Measurements from ENCODE around the gene TNFAIP1. TPM values are rescaled to one million over a fixed set of nuclear protein-coding genes. Genes with fewer than 3 reads are reported as not detected.

The TNFAIP1 gene
- polyA plus RNA-seq, 1 donor (not counting 4 experiments of a cell fraction or from before 2014, with no cell fraction given), result 84.6 TPM

GRCh38 chr17:28368915-28369683, 33.5 kb downstream of the TNFAIP1 start:
- no peaks in the 10 kb centered on the region for H3K9me1 ChIP-seq (ENCODE audit: control insufficient read depth, extremely low read depth, insufficient read depth, low read length)
- peaks cover 18% of the 10 kb centered on the region for H3K27me3 ChIP-seq (ENCODE audit: control insufficient read depth, extremely low read depth, insufficient read depth, low read length)
- no peak for TF ChIP-seq EZH2 (IDR thresholded peaks at IDR 0.05; ENCODE audit: low read length)
- TF ChIP-seq, protein P1, sequence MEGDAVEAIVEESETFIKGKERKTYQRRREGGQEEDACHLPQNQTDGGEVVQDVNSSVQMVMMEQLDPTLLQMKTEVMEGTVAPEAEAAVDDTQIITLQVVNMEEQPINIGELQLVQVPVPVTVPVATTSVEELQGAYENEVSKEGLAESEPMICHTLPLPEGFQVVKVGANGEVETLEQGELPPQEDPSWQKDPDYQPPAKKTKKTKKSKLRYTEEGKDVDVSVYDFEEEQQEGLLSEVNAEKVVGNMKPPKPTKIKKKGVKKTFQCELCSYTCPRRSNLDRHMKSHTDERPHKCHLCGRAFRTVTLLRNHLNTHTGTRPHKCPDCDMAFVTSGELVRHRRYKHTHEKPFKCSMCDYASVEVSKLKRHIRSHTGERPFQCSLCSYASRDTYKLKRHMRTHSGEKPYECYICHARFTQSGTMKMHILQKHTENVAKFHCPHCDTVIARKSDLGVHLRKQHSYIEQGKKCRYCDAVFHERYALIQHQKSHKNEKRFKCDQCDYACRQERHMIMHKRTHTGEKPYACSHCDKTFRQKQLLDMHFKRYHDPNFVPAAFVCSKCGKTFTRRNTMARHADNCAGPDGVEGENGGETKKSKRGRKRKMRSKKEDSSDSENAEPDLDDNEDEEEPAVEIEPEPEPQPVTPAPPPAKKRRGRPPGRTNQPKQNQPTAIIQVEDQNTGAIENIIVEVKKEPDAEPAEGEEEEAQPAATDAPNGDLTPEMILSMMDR (optimal IDR thresholded peaks at IDR 0.05 in 1 of 3, IDR thresholded peaks at IDR 0.05 in 1 of 3, conservative IDR thresholded peaks at IDR 0.05 in 1 of 3; ENCODE audit: extremely low read depth in 1 of 3, insufficient read depth in 2 of 3, low read length in 3 of 3), result no peak
- no peaks in the 10 kb centered on the region for H4K20me1 ChIP-seq (ENCODE audit: control insufficient read depth, extremely low read depth, insufficient read depth, low read length)
- peaks cover 0 to 7% of the 10 kb centered on the region in 2 experiments for H3K36me3 ChIP-seq (ENCODE audit: control insufficient read depth in 2 of 2, extremely low read depth in 1 of 2, insufficient read depth in 2 of 2, low read length in 2 of 2)
- FAIRE-seq, result no peak
- no peak for DNase-seq (ENCODE audit: low read depth, low spot score)
- no peaks in the 10 kb centered on the region for H3K79me2 ChIP-seq (ENCODE audit: control insufficient read depth, insufficient read depth, low read length)
- dilution Hi-C loops (cut with MboI; ENCODE audit: extremely low pct_ligation_motif_present, low sequenced_read_pairs), result no loop called here
- no peak overlapping the region for H2AFZ ChIP-seq (ENCODE audit: control insufficient read depth, low read length)
- no peak overlapping the region for H3K4me3 ChIP-seq (ENCODE audit: control insufficient read depth in 2 of 3, extremely low read depth in 1 of 3, insufficient read depth in 2 of 3, low read depth in 1 of 3, low read length in 3 of 3)
- no peak overlapping the region for H3K27ac ChIP-seq (ENCODE audit: control insufficient read depth, insufficient read depth, low read length)
- H3K9ac ChIP-seq (ENCODE audit: control insufficient read depth, extremely low read depth, insufficient read depth, low read length), result no peak overlapping the region
- H3K4me1 ChIP-seq (ENCODE audit: control insufficient read depth, extremely low read depth, insufficient read depth, low read length), result peaks cover 8% of the 10 kb centered on the region
- H3K9me3 ChIP-seq (ENCODE audit: control insufficient read depth, low read depth, low read length), result no peaks in the 10 kb centered on the region
- no peak overlapping the region for H3K4me2 ChIP-seq (ENCODE audit: control insufficient read depth, extremely low read depth, insufficient read depth, low read depth, low read length)

DNA sequence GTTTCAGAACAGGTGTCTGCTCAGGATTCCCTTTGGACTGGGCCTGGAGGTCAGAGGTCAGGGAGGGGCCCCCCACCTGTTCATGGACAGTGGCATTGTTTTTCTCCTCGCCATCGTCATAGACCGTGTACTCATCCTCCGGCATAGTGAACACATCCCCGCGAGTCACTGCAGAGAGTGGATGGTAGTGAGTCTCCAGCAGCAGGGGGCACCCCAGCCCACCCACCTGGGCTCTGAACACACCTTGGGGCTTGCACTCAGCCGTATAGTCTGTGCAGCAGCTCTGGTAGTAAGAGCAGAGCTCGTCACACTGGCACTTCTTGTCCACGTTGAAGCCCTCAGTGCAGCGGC, 34.1 kb downstream of the TNFAIP1 start:
- peaks cover 18% of the 10 kb centered on the region for H3K27me3 ChIP-seq (ENCODE audit: control insufficient read depth, extremely low read depth, insufficient read depth, low read length)
- H3K79me2 ChIP-seq (ENCODE audit: control insufficient read depth, insufficient read depth, low read length), result no peaks in the 10 kb centered on the region
- H4K20me1 ChIP-seq (ENCODE audit: control insufficient read depth, extremely low read depth, insufficient read depth, low read length), result no peaks in the 10 kb centered on the region
- DNase-seq (ENCODE audit: low read depth, low spot score) (no peak), FAIRE-seq (no peak)
- peaks cover 8% of the 10 kb centered on the region for H3K4me1 ChIP-seq (ENCODE audit: control insufficient read depth, extremely low read depth, insufficient read depth, low read length)
- no peaks in the 10 kb centered on the region for H3K9me3 ChIP-seq (ENCODE audit: control insufficient read depth, low read depth, low read length)
- H2AFZ ChIP-seq (ENCODE audit: control insufficient read depth, low read length), result no peak overlapping the region
- H3K4me2 ChIP-seq (ENCODE audit: control insufficient read depth, extremely low read depth, insufficient read depth, low read depth, low read length), result no peak overlapping the region
- dilution Hi-C loops (cut with MboI; ENCODE audit: extremely low pct_ligation_motif_present, low sequenced_read_pairs), result no loop called here
- H3K9ac ChIP-seq (ENCODE audit: control insufficient read depth, extremely low read depth, insufficient read depth, low read length), result no peak overlapping the region
- no peaks in the 10 kb centered on the region for H3K9me1 ChIP-seq (ENCODE audit: control insufficient read depth, extremely low read depth, insufficient read depth, low read length)
- TF ChIP-seq EZH2 (IDR thresholded peaks at IDR 0.05; ENCODE audit: low read length), result no peak
- TF ChIP-seq, protein P1 (optimal IDR thresholded peaks at IDR 0.05 in 1 of 3, IDR thresholded peaks at IDR 0.05 in 1 of 3, conservative IDR thresholded peaks at IDR 0.05 in 1 of 3; ENCODE audit: extremely low read depth in 1 of 3, insufficient read depth in 2 of 3, low read length in 3 of 3), result peak in 1 of 3 experiments; percentile 35
- peaks cover 0 to 3% of the 10 kb centered on the region in 2 experiments for H3K36me3 ChIP-seq (ENCODE audit: control insufficient read depth in 2 of 2, extremely low read depth in 1 of 2, insufficient read depth in 2 of 2, low read length in 2 of 2)
- H3K4me3 ChIP-seq (ENCODE audit: control insufficient read depth in 2 of 3, extremely low read depth in 1 of 3, insufficient read depth in 2 of 3, low read depth in 1 of 3, low read length in 3 of 3), result no peak overlapping the region
- H3K27ac ChIP-seq (ENCODE audit: control insufficient read depth, insufficient read depth, low read length), result no peak overlapping the region
